ENCODE measurements around the gene CCDC116. TPM values are rescaled to one million over a fixed set of nuclear protein-coding genes. Genes with fewer than 3 reads are reported as not detected.
"Not testable (repeated sequence)": the region's sequence is repeated elsewhere in the genome, so short reads cannot be mapped to it uniquely, and the experiment has no call there.

CCDC116 gene
- total RNA-seq, 2 donors from 2014 or later = 0.59 TPM; not detected in 1

DNA sequence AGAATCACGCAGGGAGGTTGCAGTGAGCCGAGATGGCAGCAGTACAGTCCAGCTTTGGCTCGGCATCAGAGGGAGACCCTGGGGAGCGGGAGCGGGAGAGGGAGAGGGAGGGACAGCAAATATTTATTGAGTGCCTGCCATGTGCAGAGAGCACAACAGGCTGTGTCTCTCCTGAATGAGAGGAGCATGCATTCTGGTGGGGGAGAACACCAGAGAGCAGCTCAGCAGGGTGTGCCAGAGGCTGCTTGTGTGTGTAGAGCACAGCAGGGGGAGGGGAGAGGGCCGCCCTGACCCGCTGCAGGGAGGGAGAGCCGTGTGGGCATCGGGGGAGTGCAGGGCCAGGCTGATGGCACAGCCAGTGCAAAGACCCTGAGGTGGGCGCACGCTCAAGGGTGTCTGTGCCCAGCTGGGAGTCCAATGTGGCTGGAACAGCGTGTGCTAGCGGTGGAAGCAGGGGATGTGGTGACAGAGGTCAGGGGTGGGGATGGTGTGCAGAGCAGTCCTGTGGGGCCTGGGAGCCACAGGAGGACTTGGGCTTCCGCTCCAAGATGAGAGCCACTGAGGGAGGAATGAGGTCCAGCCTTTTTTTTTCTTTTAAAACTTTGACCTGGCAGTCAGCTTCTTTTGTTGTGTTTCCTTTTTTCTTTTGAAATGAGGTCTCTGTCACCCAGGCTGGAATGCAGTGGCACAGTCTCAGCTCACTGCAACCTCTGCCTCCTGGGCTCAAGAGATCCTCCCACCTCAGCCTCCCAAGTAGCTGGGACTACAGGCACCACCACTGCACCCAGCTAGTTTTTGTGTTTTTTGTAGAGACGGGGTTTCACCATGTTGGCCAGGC, 45.3 kb downstream of the CCDC116 start:
- no peak for DNase-seq
- no peaks in the 10 kb centered on the region for H3K4me1 ChIP-seq
- no peaks in the 10 kb centered on the region for H3K27me3 ChIP-seq
- intact Hi-C loops (cut with DNase I) = no loop called here
- no peak overlapping the region for H3K27ac ChIP-seq
- no peaks in the 10 kb centered on the region for H3K9me3 ChIP-seq
- no peak overlapping the region for H3K4me3 ChIP-seq
- TF ChIP-seq CTCF (IDR thresholded peaks at IDR 0.05) = no peak
- H3K9ac ChIP-seq (ENCODE audit: low read depth in 2 of 2, low read length in 2 of 2) = no peak overlapping the region
- H3K36me3 ChIP-seq = no peaks in the 10 kb centered on the region

GRCh38 chr22:21678842-21679241, 46.3 kb downstream of the CCDC116 start:
- H3K36me3 ChIP-seq; intact Hi-C loops (cut with DNase I); H3K4me3 ChIP-seq; DNase-seq; H3K4me1 ChIP-seq; H3K27ac ChIP-seq; H3K9ac ChIP-seq (ENCODE audit: low read depth in 2 of 2, low read length in 2 of 2); H3K9me3 ChIP-seq; H3K27me3 ChIP-seq: not testable (repeated sequence)

DNA sequence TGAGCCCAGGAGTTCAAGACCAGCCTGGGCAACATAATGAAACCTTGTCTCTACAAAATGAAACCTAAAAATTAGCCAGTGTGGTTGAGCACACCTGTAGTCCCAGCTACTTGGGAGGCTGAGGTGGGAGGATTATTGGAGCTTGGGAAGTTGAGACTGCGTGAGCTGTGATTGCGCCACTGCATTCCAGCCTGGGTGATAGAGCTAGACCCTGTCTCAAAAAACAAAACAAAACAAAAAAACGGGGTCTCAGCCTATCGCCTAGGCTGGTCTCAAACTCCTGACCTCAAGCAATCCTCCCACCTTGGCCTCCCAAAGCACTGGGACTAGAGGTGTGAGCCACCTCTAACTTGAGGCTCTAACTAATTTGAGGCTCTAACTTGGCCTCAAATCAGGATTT, 46.8 kb downstream of the CCDC116 start:
- TF ChIP-seq CTCF (IDR thresholded peaks at IDR 0.05) = no peak
- H3K9ac ChIP-seq (ENCODE audit: low read depth in 2 of 2, low read length in 2 of 2) = no peak overlapping the region
- no peak overlapping the region for H3K27ac ChIP-seq
- H3K36me3 ChIP-seq = no peaks in the 10 kb centered on the region
- H3K9me3 ChIP-seq = no peaks in the 10 kb centered on the region
- DNase-seq = no peak
- H3K27me3 ChIP-seq = no peaks in the 10 kb centered on the region
- no peaks in the 10 kb centered on the region for H3K4me1 ChIP-seq
- no peak overlapping the region for H3K4me3 ChIP-seq
- intact Hi-C loops (cut with DNase I) = no loop called here

DNA sequence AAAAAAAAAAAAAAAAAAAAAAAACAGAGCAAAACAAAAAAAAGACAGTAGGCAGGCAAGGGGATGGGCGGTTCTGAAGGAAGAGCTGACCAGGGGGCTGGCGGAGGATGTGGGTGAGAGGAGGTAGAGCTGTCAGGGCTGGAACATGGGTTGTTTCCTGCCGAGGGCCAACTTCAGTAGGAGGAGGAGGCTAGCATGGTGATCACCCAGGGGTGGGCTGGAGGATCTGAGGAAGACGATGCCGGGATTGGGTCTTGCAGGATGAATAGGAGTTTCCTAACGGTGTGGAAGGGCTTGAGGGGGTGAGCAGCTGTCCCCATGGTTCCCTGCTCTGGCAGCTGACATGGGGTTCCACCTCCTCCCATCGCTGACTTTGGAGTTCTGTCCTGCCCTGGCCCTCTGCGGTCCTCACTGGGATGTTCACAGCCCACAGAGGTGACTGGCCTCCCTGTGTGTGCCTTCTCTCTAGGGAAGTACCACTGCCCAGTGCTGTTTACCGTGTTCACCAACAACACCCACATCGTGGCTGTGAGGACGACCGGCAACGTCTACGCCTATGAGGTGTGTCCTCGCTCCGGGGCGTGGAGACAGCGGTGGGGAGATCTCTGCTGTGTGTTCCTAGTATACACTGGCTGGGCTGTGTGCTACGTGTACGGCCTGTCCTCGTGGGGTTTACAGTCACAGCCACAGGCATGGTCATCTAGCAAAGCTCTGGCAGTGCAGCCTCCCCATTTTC, 48.4 kb downstream of the CCDC116 start:
- no peaks in the 10 kb centered on the region for H3K4me1 ChIP-seq
- peaks cover under 1% of the 10 kb centered on the region for H3K36me3 ChIP-seq
- H3K4me3 ChIP-seq = no peak overlapping the region
- no peak overlapping the region for H3K27ac ChIP-seq
- intact Hi-C loops (cut with DNase I) = no loop called here
- no peak for DNase-seq
- H3K27me3 ChIP-seq = no peaks in the 10 kb centered on the region
- TF ChIP-seq CTCF (IDR thresholded peaks at IDR 0.05) = no peak
- no peak overlapping the region for H3K9ac ChIP-seq (ENCODE audit: low read depth in 2 of 2, low read length in 2 of 2)
- no peaks in the 10 kb centered on the region for H3K9me3 ChIP-seq

GRCh38 chr22:21681566-21682370, 49.2 kb downstream of the CCDC116 start:
- intact Hi-C loops (cut with DNase I) = no loop called here
- Histone ChIP-seq H3K4me3 (no peak overlapping the region), H3K27me3 (no peaks in the 10 kb centered on the region), H3K36me3 (peaks cover 8% of the 10 kb centered on the region), H3K4me1 (no peaks in the 10 kb centered on the region), H3K9ac (ENCODE audit: low read depth in 2 of 2, low read length in 2 of 2) (no peak overlapping the region), H3K9me3 (no peaks in the 10 kb centered on the region), H3K27ac (no peak overlapping the region)
- DNase-seq = no peak
- no peak for TF ChIP-seq CTCF (IDR thresholded peaks at IDR 0.05)

Measured in colonic mucosa (tissue), 4 donors.